Stomach smooth muscle (tissue), 2 donors: ENCODE results near the gene RFNG.

ENCODE experiments used
- H3K27ac ChIP-seq: one replicate; pipeline ENCODE4 v1.7.0; 2013; ENCODE audit warnings: mild to moderate bottlenecking, low read length, inconsistent platforms
- H3K27me3 ChIP-seq, 2 donors: one replicate each; pipeline ENCODE4 v1.7.0; 2013; ENCODE audit warnings: low read length in 2 of 2; ENCODE audit not compliant: insufficient read depth in 2 of 2, control insufficient read depth in 1 of 2
- H3K36me3 ChIP-seq, 2 donors: one replicate each; pipeline ENCODE4 v1.7.0; 2013; ENCODE audit warnings: low read length in 2 of 2; ENCODE audit not compliant: control insufficient read depth in 2 of 2, insufficient read depth in 2 of 2
- H3K4me1 ChIP-seq: one replicate; pipeline ENCODE4 v1.7.0; 2013; ENCODE audit warnings: low read length; ENCODE audit not compliant: control insufficient read depth, insufficient read depth
- H3K4me3 ChIP-seq, 2 donors: one replicate each; pipeline ENCODE4 v1.7.0; 2013; ENCODE audit warnings: low read length in 2 of 2
- H3K9ac ChIP-seq, 2 donors: one replicate each; pipeline ENCODE4 v1.7.0; 2013; ENCODE audit warnings: low read length in 2 of 2, mild to moderate bottlenecking in 1 of 2
- H3K9me3 ChIP-seq, 2 donors: one replicate each; pipeline ENCODE4 v1.7.0; 2013; ENCODE audit warnings: low read length in 2 of 2; ENCODE audit not compliant: control insufficient read depth in 2 of 2
- donor health status: healthy.
- donor health status: Pancreatic carcinoma.

The RFNG gene

GRCh38 chr17:82082456-82082855 is 30.8 kb upstream of the RFNG start:
- no peaks in the 10 kb centered on the region for H3K9me3 ChIP-seq
- no peak overlapping the region for H3K4me3 ChIP-seq
- H3K27me3 ChIP-seq, result no peaks in the 10 kb centered on the region
- no peak overlapping the region for H3K27ac ChIP-seq
- H3K9ac ChIP-seq, result no peak overlapping the region
- H3K4me1 ChIP-seq, result no peaks in the 10 kb centered on the region
- peaks cover 16 to 35% of the 10 kb centered on the region in 2 donors for H3K36me3 ChIP-seq

- Histone ChIP-seq H3K4me1 (no peaks in the 10 kb centered on the region), H3K27me3 (no peaks in the 10 kb centered on the region), H3K27ac (no peak overlapping the region), H3K9me3 (no peaks in the 10 kb centered on the region), H3K9ac (no peak overlapping the region), H3K4me3 (no peak overlapping the region), H3K36me3 (peaks cover 13 to 33% of the 10 kb centered on the region in 2 donors)
Measured at GRCh38 chr17:82081966-82082365, 30.4 kb upstream of the RFNG start.

- Histone ChIP-seq H3K27ac (no peak overlapping the region), H3K9me3 (no peaks in the 10 kb centered on the region), H3K27me3 (no peaks in the 10 kb centered on the region), H3K4me3 (no peak overlapping the region), H3K36me3 (peaks cover 12 to 33% of the 10 kb centered on the region in 2 donors), H3K9ac (no peak overlapping the region), H3K4me1 (no peaks in the 10 kb centered on the region)
Measured at GRCh38 chr17:82081546-82081945, 29.9 kb upstream of the RFNG start.

- H3K4me1 ChIP-seq, result no peaks in the 10 kb centered on the region
- no peak overlapping the region for H3K4me3 ChIP-seq
- H3K9ac ChIP-seq, result no peak overlapping the region
- no peaks in the 10 kb centered on the region for H3K27me3 ChIP-seq
- peaks cover 6 to 30% of the 10 kb centered on the region in 2 donors for H3K36me3 ChIP-seq
- H3K9me3 ChIP-seq, result no peaks in the 10 kb centered on the region
- H3K27ac ChIP-seq, result no peak overlapping the region
Measured at GRCh38 chr17:82080789-82081464, 29.3 kb upstream of the RFNG start.

GRCh38 chr17:82080048-82080788 is 28.6 kb upstream of the RFNG start:
- H3K4me3 ChIP-seq, result no peak overlapping the region
- H3K9ac ChIP-seq, result no peak overlapping the region
- no peaks in the 10 kb centered on the region for H3K9me3 ChIP-seq
- H3K4me1 ChIP-seq, result no peaks in the 10 kb centered on the region
- no peak overlapping the region for H3K27ac ChIP-seq
- peaks cover 5 to 29% of the 10 kb centered on the region in 2 donors for H3K36me3 ChIP-seq
- no peaks in the 10 kb centered on the region for H3K27me3 ChIP-seq

GRCh38 chr17:82079001-82079677 is 27.5 kb upstream of the RFNG start:
- H3K36me3 ChIP-seq, result peaks cover 5 to 25% of the 10 kb centered on the region in 2 donors
- H3K27ac ChIP-seq, result no peak overlapping the region
- no peaks in the 10 kb centered on the region for H3K9me3 ChIP-seq
- no peaks in the 10 kb centered on the region for H3K27me3 ChIP-seq
- no peak overlapping the region for H3K4me3 ChIP-seq
- H3K9ac ChIP-seq, result no peak overlapping the region
- no peaks in the 10 kb centered on the region for H3K4me1 ChIP-seq

GRCh38 chr17:82078433-82078832 is 26.8 kb upstream of the RFNG start:
- Histone ChIP-seq H3K27ac (no peak overlapping the region), H3K9ac (no peak overlapping the region), H3K9me3 (no peaks in the 10 kb centered on the region), H3K36me3 (peaks cover 5 to 21% of the 10 kb centered on the region in 2 donors), H3K4me1 (no peaks in the 10 kb centered on the region), H3K27me3 (no peaks in the 10 kb centered on the region), H3K4me3 (no peak overlapping the region)

GRCh38 chr17:82077617-82078358 is 26.2 kb upstream of the RFNG start:
- no peak overlapping the region for H3K4me3 ChIP-seq
- H3K9ac ChIP-seq, result no peak overlapping the region

GRCh38 chr17:82076785-82077591 is 25.4 kb upstream of the RFNG start:
- no peaks in the 10 kb centered on the region for H3K27me3 ChIP-seq
- no peaks in the 10 kb centered on the region for H3K4me1 ChIP-seq
- H3K4me3 ChIP-seq, result no peak overlapping the region
- no peak overlapping the region for H3K9ac ChIP-seq
- H3K9me3 ChIP-seq, result no peaks in the 10 kb centered on the region
- no peak overlapping the region for H3K27ac ChIP-seq
- H3K36me3 ChIP-seq, result peaks cover 5 to 13% of the 10 kb centered on the region in 2 donors

More at GRCh38 chr17:82077617-82078358, 26.2 kb upstream of the RFNG start:
- no peaks in the 10 kb centered on the region for H3K4me1 ChIP-seq
- no peaks in the 10 kb centered on the region for H3K9me3 ChIP-seq
- H3K27me3 ChIP-seq, result no peaks in the 10 kb centered on the region
- H3K36me3 ChIP-seq, result peaks cover 5 to 16% of the 10 kb centered on the region in 2 donors
- H3K27ac ChIP-seq, result no peak overlapping the region
